NCI-H128 (cell line): ENCODE data around the gene YDJC.
"Not testable (repeated sequence)": the region's sequence is repeated elsewhere in the genome, so short reads cannot be mapped to it uniquely, and the experiment has no call there.

Experiments used
- DNase-seq: peaks from one replicate; lab custom pipeline; 2025; ENCODE audit not compliant: unreplicated experiment; lab: John Stamatoyannopoulos, UW

YDJC gene

DNA sequence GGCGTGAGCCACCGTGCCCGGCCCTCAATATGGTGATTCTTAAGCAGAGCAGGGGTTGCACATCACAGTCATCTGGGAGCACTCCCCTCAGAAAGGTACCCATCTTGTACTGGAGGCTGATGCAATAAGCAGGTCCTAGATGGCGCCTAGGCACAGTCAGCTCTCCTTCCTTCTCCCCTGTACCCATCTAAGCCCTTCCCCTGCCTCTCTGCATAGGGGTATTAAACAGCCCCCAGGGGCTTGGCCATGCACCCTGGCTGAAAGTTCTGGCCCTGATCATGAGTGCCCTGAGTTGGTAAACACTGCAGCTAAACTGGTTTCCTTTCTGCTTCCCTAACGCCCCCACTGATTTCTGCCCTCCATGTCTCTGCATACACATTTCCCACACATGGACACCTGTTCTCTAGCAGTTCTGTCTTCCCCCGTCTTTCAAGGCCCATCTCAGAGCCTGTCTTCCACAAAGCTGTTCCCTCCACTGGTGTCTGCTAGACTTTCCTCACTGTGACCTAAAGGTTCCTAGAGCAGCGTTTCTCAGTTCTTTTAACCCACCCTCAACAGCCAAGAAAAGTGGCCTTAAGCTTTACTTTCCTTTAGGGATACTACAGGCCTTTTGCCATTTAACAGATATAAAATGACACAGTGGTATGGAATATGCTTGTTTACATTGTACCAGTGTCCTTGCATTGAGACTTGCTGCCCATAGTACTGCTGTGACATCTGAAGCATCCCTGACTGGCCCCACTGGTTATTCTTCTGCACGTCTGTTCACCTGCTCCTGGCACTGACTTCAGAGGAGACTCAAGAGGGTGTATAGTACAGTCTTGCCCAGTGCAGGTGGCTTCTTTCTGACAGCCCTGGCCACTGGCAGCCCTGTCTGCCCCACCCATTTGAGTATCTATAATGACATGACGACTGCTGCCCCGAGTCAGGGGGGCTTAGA lies 46.8 kb downstream of the YDJC start:
- DNase-seq = no peak

DNA sequence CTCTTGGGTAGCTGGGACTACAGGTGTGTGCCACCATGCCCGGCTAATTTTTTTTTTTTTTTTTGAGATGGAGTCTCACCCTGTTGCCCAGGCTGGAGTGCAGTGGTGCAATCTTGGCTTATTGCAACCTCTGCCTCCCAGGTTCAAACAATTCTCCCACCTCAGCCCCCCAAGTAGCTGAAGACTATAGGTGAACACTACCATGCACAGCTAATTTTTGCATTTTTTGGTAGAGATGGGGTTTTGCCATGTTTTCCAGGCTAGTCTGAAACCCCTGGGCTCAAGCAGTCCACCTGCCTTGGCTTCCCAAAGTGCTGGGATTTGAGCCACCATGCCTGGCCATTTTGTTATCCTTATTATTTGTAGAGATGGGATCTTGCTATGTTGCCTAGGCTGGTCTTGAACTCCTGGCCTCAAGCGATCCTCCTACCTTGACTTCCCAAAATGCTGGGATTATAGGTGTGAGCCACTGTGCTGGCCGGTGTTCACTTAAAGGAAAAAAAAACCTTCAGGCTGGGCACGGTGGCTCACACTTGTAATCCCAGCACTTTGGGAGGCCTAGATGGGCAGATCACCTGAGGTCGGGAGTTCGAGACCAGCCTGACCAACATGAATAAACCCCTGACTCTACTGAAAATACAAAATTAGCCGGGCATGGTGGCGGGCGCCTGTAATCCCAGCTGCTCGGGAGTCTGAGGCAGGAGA lies 48.7 kb downstream of the YDJC start:
- DNase-seq = not testable (repeated sequence)

DNA sequence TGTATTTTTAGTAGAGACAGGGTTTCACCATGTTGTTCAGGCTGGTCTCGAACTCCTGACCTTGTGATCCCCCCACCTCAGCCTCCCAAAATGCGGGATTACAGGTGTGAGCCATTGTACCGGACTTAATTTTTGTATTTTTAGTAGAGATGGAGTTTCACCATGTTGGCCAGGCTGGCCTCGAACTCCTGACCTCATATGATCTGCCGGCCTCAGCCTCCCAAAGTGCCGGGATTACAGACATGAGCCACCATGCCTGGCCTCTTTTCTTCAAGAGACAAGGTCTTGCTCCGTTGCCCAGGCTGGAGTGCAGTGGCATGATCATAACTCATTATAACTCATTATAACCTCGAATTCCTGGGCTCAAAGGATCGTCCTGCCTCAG lies 49.2 kb downstream of the YDJC start:
- not testable (repeated sequence) for DNase-seq

DNA sequence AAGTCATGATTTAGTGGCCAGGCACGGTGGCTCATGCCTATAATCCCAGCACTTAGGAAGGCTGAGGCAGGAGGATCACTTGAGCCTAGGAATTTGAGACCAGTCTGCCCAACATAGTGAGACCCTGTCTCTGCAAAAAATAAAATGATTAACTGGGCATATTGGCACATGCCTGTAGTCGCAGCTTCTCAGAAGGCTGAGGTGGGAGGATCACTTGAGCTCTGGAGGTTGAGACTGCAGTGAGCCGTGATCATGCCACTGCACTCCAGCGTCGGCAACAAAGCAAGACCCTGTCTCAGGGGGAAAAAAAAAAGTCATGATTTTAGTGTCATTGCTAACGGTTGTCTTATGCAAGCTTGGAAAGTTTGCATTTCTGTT lies 50.4 kb downstream of the YDJC start:
- DNase-seq = no peak
